Right atrium auricular region (tissue), 2 donors: ENCODE measurements around the gene FGFRL1. TPM values are rescaled to one million over a fixed set of nuclear protein-coding genes. Genes with fewer than 3 reads are reported as not detected.
"Not testable (repeated sequence)": the region's sequence is repeated elsewhere in the genome, so short reads cannot be mapped to it uniquely, and the experiment has no call there.

Experiments used
- DNase-seq: peaks from one replicate; pipeline ENCODE4 v3.0.0-alpha.2; 2019; ENCODE audit warnings: low spot score
- H3K27ac ChIP-seq, 2 donors: fragments of 200-600 bp; sonication (generic); 1 replicate in 1 of 2; 2 replicates in 1 of 2; pipeline ENCODE4 v1.5.1; 2016 to 2019
- H3K27me3 ChIP-seq, 2 donors: fragments of 200-600 bp; sonication (generic); one replicate each; pipeline versions ENCODE4 v1.5.1 to v1.6.0; 2017 to 2019
- H3K36me3 ChIP-seq: fragments of 200-600 bp; sonication (generic); one replicate; pipeline ENCODE4 v1.5.1; 2016
- H3K4me1 ChIP-seq, 2 donors: fragments of 200-600 bp; sonication (generic); one replicate each; pipeline versions ENCODE4 v1.5.1 to v1.6.0; 2017 to 2019
- H3K4me3 ChIP-seq, 2 donors: fragments of 200-600 bp; sonication (generic); 1 replicate in 1 of 2; 2 replicates in 1 of 2; pipeline ENCODE4 v1.5.1; 2017 to 2019; ENCODE audit warnings: mild to moderate bottlenecking in 1 of 2, moderate library complexity in 1 of 2
- H3K9me3 ChIP-seq, 2 donors: fragments of 200-600 bp; sonication (generic); one replicate each; pipeline ENCODE4 v1.5.1; 2019
- CTCF ChIP-seq, 2 donors: fragments of 200-600 bp; sonication (generic); IDR thresholded peaks; one replicate each; pipeline ENCODE4 v1.5.1; 2019; ENCODE audit warnings: antibody characterized with exemption in 2 of 2
- total RNA-seq, 2 donors: library from RNA; depleted of rRNA; stranded (reverse); fragments of >200 nt; gene quantifications; one replicate each; pipeline ENCODE4 v1.1.0, GENCODE V29; 2016

FGFRL1 gene
- total RNA-seq, 2 donors from 2014 or later = 30.3 to 47.1 TPM

- Histone ChIP-seq H3K4me1 (peaks cover 0 to 16% of the 10 kb centered on the region in 2 donors), H3K27ac (no peak overlapping the region), H3K4me3 (no peak overlapping the region), H3K9me3 (no peaks in the 10 kb centered on the region), H3K36me3 (no peaks in the 10 kb centered on the region), H3K27me3 (no peaks in the 10 kb centered on the region)
- TF ChIP-seq CTCF (IDR thresholded peaks at IDR 0.05) = no peak
- no peak for DNase-seq
These were observed 40.8 kb downstream of the FGFRL1 start for GRCh38 chr4:1052231-1052671.

GRCh38 chr4:1053080-1053661 lies 41.7 kb downstream of the FGFRL1 start:
- Histone ChIP-seq H3K4me3 (no peak overlapping the region), H3K9me3 (no peaks in the 10 kb centered on the region), H3K4me1 (peaks cover 0 to 8% of the 10 kb centered on the region in 2 donors), H3K27ac (no peak overlapping the region), H3K27me3 (no peaks in the 10 kb centered on the region), H3K36me3 (no peaks in the 10 kb centered on the region)
- no peak for DNase-seq
- TF ChIP-seq CTCF (IDR thresholded peaks at IDR 0.05) = no peak

- not testable (repeated sequence) for H3K27ac ChIP-seq, H3K9me3 ChIP-seq, DNase-seq, H3K36me3 ChIP-seq, H3K27me3 ChIP-seq, H3K4me1 ChIP-seq, H3K4me3 ChIP-seq
These were observed 42.5 kb downstream of the FGFRL1 start for GRCh38 chr4:1053891-1054290.

- DNase-seq, H3K9me3 ChIP-seq, H3K36me3 ChIP-seq, H3K27me3 ChIP-seq, H3K4me1 ChIP-seq: not testable (repeated sequence)
- Histone ChIP-seq H3K27ac (peak overlapping the region in 1 of 2 donors; percentile 35), H3K4me3 (peak overlapping the region; percentile 34 to 37)
These were observed 43.3 kb downstream of the FGFRL1 start for GRCh38 chr4:1054696-1055242.

GRCh38 chr4:1055243-1055701 lies 43.8 kb downstream of the FGFRL1 start:
- Histone ChIP-seq H3K4me3 (peak overlapping the region; percentile 34 to 37), H3K27ac (peak overlapping the region in 1 of 2 donors; percentile 35)
- DNase-seq, H3K27me3 ChIP-seq, H3K9me3 ChIP-seq, H3K36me3 ChIP-seq, H3K4me1 ChIP-seq: not testable (repeated sequence)

GRCh38 chr4:1055721-1056590 lies 44.5 kb downstream of the FGFRL1 start:
- Histone ChIP-seq H3K27ac (peak overlapping the region in 1 of 2 donors; percentile 35), H3K9me3 (no peaks in the 10 kb centered on the region), H3K4me3 (peak overlapping the region; percentile 34 to 37), H3K27me3 (no peaks in the 10 kb centered on the region), H3K36me3 (no peaks in the 10 kb centered on the region), H3K4me1 (peaks cover 0 to 8% of the 10 kb centered on the region in 2 donors)
- no peak for DNase-seq
- TF ChIP-seq CTCF (IDR thresholded peaks at IDR 0.05) = no peak

GRCh38 chr4:1056671-1057402 lies 45.4 kb downstream of the FGFRL1 start:
- no peak overlapping the region for H3K4me3 ChIP-seq
- H3K27ac ChIP-seq = no peak overlapping the region
- DNase-seq = no peak
- no peaks in the 10 kb centered on the region for H3K27me3 ChIP-seq
- H3K9me3 ChIP-seq = no peaks in the 10 kb centered on the region
- no peak for TF ChIP-seq CTCF (IDR thresholded peaks at IDR 0.05)
- H3K4me1 ChIP-seq = peaks cover 0 to 8% of the 10 kb centered on the region in 2 donors
- no peaks in the 10 kb centered on the region for H3K36me3 ChIP-seq
